Endodermal cell (in vitro differentiated cells): ENCODE results near the gene STEAP1B. TPM values are rescaled to one million over a fixed set of nuclear protein-coding genes. Genes with fewer than 3 reads are reported as not detected.

Experiments used
- DNase-seq: peaks from one replicate; pipeline ENCODE4 v3.0.0-alpha.2; 2017
- H3K27ac ChIP-seq: 2 replicates; pipeline ENCODE4 v1.5.1; 2013; ENCODE audit warnings: mild to moderate bottlenecking, low read depth, low read length, moderate library complexity
- H3K27me3 ChIP-seq: 2 replicates; pipeline ENCODE4 v1.6.1; 2013; ENCODE audit warnings: mild to moderate bottlenecking, low read length, moderate library complexity; ENCODE audit not compliant: insufficient read depth, control insufficient read depth, poor library complexity, severe bottlenecking
- H3K36me3 ChIP-seq: 2 replicates; pipeline ENCODE4 v1.7.0; 2013; ENCODE audit warnings: mild to moderate bottlenecking, low read length, moderate library complexity; ENCODE audit not compliant: control insufficient read depth, insufficient read depth
- H3K4me1 ChIP-seq: one replicate; pipeline ENCODE4 v1.7.0; 2013; ENCODE audit warnings: low read length; ENCODE audit not compliant: control insufficient read depth, insufficient read depth
- H3K4me3 ChIP-seq: 2 replicates; pipeline ENCODE4 v1.5.1; 2013; ENCODE audit warnings: mild to moderate bottlenecking, low read length, moderate library complexity
- H3K9ac ChIP-seq: 2 replicates; pipeline ENCODE4 v1.6.1; 2013; ENCODE audit warnings: mild to moderate bottlenecking, low read length, moderate library complexity; ENCODE audit not compliant: poor library complexity, severe bottlenecking; ENCODE audit errors: extremely low read depth
- H3K9me3 ChIP-seq: 2 replicates; pipeline ENCODE4 v1.6.1; 2013; ENCODE audit warnings: mild to moderate bottlenecking, low read length, moderate library complexity; ENCODE audit not compliant: control insufficient read depth
- H3K27ac Mint-ChIP-seq: 2 replicates; pipeline ENCODE4 v1.8.0; 2020; ENCODE audit warnings: mixed read lengths
- H3K27me3 Mint-ChIP-seq: 2 replicates; pipeline ENCODE4 v1.8.0; 2021; ENCODE audit warnings: mild to moderate bottlenecking, mixed read lengths; ENCODE audit not compliant: insufficient read depth
- H3K36me3 Mint-ChIP-seq: 2 replicates; pipeline ENCODE4 v1.8.0; 2020; ENCODE audit warnings: low read depth, mixed read lengths
- H3K4me1 Mint-ChIP-seq: 2 replicates; pipeline ENCODE4 v1.8.0; 2020; ENCODE audit warnings: mixed read lengths
- H3K4me3 Mint-ChIP-seq: 2 replicates; pipeline ENCODE4 v1.8.0; 2020; ENCODE audit warnings: mild to moderate bottlenecking, moderate library complexity, mixed read lengths
- H3K9me3 Mint-ChIP-seq: 2 replicates; pipeline ENCODE4 v1.8.0; 2020; ENCODE audit warnings: mild to moderate bottlenecking, mixed read lengths
- WGBS, 2 experiments: methylation state at CpG; one replicate each; pipeline versions ENCODE4 v1.1.5 to v1.1.7; 2013; ENCODE audit warnings: missing lambda C conversion rate in 2 of 2, mixed read lengths in 1 of 2; ENCODE audit not compliant: insufficient coverage in 1 of 2, insufficient read length in 1 of 2; 5-methylcytosine and 5-hydroxymethylcytosine counted together
- total RNA-seq, 2 donors: library from RNA; stranded (reverse); fragmentation: NEBNext Ultra II Directional in 1 of 2; extraction: Animal tissue kit (Norgen Biotek cat#: 25700) in 1 of 2; gene quantifications; 2 replicates in 1 of 2; 3 replicates in 1 of 2; pipeline ENCODE4 v1.2.1, GENCODE V29; 2021
- TF ChIP-seq, protein P1 (sequence below): fragments of 200-600 bp; sonication (generic); conservative IDR thresholded peaks from 2 replicates; pipeline ENCODE4 v1.5.0; 2021; ENCODE audit warnings: antibody characterized with exemption, mild to moderate bottlenecking

STEAP1B gene
- total RNA-seq, 2 donors from 2014 or later: 30.5 to 54.2 TPM

DNA sequence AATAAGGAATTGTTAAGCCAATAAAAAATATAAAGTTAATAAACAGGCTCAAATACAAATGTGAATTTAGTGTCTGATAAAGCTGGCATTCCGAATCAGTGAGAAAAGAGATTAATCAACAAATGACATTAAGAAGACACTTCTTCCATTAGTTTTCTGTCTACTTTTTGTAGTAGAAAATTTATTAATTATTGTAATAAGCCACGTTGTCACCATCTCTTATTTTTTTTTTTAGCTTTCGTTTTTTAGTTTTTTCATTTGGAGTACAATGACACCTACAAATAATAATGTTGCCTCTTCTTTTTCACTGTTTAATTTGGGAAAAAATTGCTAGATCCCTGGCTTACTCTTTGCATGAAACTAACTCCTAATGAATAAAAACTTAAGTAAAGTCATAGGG, 46.8 kb upstream of the STEAP1B start:
- no peak overlapping the region for H3K27ac Mint-ChIP-seq
- no peak overlapping the region for H3K4me3 Mint-ChIP-seq
- no peaks in the 10 kb centered on the region for H3K27me3 ChIP-seq
- no peak overlapping the region for H3K4me3 ChIP-seq
- no peak for DNase-seq
- TF ChIP-seq, protein P1, sequence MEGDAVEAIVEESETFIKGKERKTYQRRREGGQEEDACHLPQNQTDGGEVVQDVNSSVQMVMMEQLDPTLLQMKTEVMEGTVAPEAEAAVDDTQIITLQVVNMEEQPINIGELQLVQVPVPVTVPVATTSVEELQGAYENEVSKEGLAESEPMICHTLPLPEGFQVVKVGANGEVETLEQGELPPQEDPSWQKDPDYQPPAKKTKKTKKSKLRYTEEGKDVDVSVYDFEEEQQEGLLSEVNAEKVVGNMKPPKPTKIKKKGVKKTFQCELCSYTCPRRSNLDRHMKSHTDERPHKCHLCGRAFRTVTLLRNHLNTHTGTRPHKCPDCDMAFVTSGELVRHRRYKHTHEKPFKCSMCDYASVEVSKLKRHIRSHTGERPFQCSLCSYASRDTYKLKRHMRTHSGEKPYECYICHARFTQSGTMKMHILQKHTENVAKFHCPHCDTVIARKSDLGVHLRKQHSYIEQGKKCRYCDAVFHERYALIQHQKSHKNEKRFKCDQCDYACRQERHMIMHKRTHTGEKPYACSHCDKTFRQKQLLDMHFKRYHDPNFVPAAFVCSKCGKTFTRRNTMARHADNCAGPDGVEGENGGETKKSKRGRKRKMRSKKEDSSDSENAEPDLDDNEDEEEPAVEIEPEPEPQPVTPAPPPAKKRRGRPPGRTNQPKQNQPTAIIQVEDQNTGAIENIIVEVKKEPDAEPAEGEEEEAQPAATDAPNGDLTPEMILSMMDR: no peak
- H3K4me1 ChIP-seq: no peaks in the 10 kb centered on the region
- no peak overlapping the region for H3K9ac ChIP-seq
- H3K4me1 Mint-ChIP-seq: peaks cover 12% of the 10 kb centered on the region
- H3K27me3 Mint-ChIP-seq: no peaks in the 10 kb centered on the region
- H3K36me3 Mint-ChIP-seq: no peaks in the 10 kb centered on the region
- H3K27ac ChIP-seq: no peak overlapping the region
- no peaks in the 10 kb centered on the region for H3K9me3 ChIP-seq
- WGBS, 2 experiments: 100% methylated on average over 3 of the region's 3 CpGs; no CpG with 5 or more reads in 1 of the 2 experiments
- no peaks in the 10 kb centered on the region for H3K36me3 ChIP-seq
- no peaks in the 10 kb centered on the region for H3K9me3 Mint-ChIP-seq

DNA sequence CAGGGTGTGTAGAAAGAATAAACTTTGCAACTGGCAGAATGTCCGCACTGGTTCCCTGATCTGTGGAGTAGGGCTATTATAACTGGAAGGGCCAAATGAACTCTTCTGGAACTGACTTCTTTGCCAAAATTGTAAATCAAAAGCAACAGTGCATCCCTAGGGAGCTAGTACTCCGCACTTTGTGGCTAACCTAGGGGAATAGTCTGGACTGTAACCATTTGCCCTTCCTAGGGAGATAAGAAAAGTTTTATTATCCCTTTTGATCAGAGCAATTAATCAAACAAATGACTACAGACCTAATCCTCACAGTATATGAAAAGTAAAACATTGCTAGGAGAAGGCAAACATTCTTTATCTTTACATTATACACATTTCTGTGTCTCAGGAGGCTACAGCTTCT, 45.5 kb upstream of the STEAP1B start:
- H3K27ac Mint-ChIP-seq: no peak overlapping the region
- Histone ChIP-seq H3K4me3 (no peak overlapping the region), H3K4me1 (no peaks in the 10 kb centered on the region), H3K27me3 (no peaks in the 10 kb centered on the region), H3K9me3 (no peaks in the 10 kb centered on the region), H3K36me3 (no peaks in the 10 kb centered on the region), H3K27ac (no peak overlapping the region), H3K9ac (no peak overlapping the region)
- H3K4me3 Mint-ChIP-seq: no peak overlapping the region
- H3K4me1 Mint-ChIP-seq: peaks cover 8% of the 10 kb centered on the region
- TF ChIP-seq, protein P1: no peak
- 95 to 100% methylated on average over 1 to 2 of the region's 2 CpGs for WGBS, 2 experiments
- no peaks in the 10 kb centered on the region for H3K27me3 Mint-ChIP-seq
- no peak for DNase-seq
- no peaks in the 10 kb centered on the region for H3K9me3 Mint-ChIP-seq
- peaks cover 1% of the 10 kb centered on the region for H3K36me3 Mint-ChIP-seq

DNA sequence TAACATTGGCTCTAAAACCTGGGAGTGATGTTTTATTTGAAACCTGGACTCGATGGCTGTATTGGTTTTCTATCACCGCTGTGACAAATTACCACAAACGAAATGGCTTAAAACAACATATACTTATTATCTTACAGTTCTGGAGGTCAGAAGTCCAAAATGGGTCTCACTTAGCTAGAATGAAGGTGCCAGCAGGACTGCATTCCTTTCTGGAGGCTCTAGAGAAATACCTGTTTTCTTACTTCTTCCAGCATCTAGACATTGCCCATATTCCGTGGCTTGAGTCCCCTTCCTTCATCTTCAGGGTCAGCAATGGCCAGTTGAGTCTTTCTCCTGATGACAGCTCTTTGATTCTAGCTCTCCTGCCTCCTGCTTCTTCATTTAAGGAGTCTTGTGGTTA, 44.3 kb upstream of the STEAP1B start:
- Histone ChIP-seq H3K4me1 (no peaks in the 10 kb centered on the region), H3K9me3 (no peaks in the 10 kb centered on the region), H3K9ac (no peak overlapping the region), H3K4me3 (no peak overlapping the region), H3K27me3 (no peaks in the 10 kb centered on the region), H3K36me3 (no peaks in the 10 kb centered on the region), H3K27ac (no peak overlapping the region)
- H3K4me1 Mint-ChIP-seq: peaks cover 2% of the 10 kb centered on the region
- TF ChIP-seq, protein P1: no peak
- WGBS, 2 experiments: 92 to 100% methylated on average over 4 of the region's 4 CpGs
- H3K9me3 Mint-ChIP-seq: no peaks in the 10 kb centered on the region
- DNase-seq: no peak
- H3K27me3 Mint-ChIP-seq: no peaks in the 10 kb centered on the region
- peaks cover 2% of the 10 kb centered on the region for H3K36me3 Mint-ChIP-seq
- no peak overlapping the region for H3K27ac Mint-ChIP-seq
- no peak overlapping the region for H3K4me3 Mint-ChIP-seq
